MM.1S (cell line): ENCODE measurements around the gene SPEF2.

Source experiments
- CTCF ChIP-seq: fragments of 300-600 bp; sonication (generic); IDR thresholded peaks from 2 replicates; pipeline ENCODE4 v1.5.1; 2016; ENCODE audit warnings: antibody characterized with exemption, low read length, mixed read lengths
- EZH2 ChIP-seq: fragments of 300-600 bp; sonication (generic); optimal IDR thresholded peaks from 2 replicates; pipeline ENCODE3; 2017; ENCODE audit warnings: low read depth, mild to moderate bottlenecking, antibody characterized with exemption, low read length, mixed read lengths
- EZH2phosphoT487 ChIP-seq: fragments of 300-600 bp; sonication (generic); IDR thresholded peaks from 2 replicates; pipeline ENCODE4 v1.6.1; 2018; ENCODE audit warnings: antibody characterized with exemption, low read length

- TF ChIP-seq CTCF, result no peak
- TF ChIP-seq EZH2, result no peak
- no peak for TF ChIP-seq EZH2phosphoT487
Measured at GRCh38 chr5:35819026-35819425, 201.4 kb downstream of the SPEF2 start.
